MM.1S (cell line): Measurements from ENCODE around the gene UBP1.
"Not testable (repeated sequence)": the region's sequence is repeated elsewhere in the genome, so short reads cannot be mapped to it uniquely, and the experiment has no call there.

Experiments used
- DNase-seq: peaks from one replicate; pipeline ENCODE4 v3.0.0-alpha.2; 2015
- H2AFZ ChIP-seq: fragments of 300-600 bp; sonication (generic); 2 replicates; pipeline ENCODE4 v1.6.0; 2016; ENCODE audit warnings: antibody characterized with exemption, low read length
- H3F3A ChIP-seq: fragments of 300-600 bp; sonication (generic); 2 replicates; pipeline ENCODE4 v1.6.1; 2016; ENCODE audit warnings: mild to moderate bottlenecking, antibody characterized with exemption, low read length, moderate library complexity, mixed read lengths; ENCODE audit not compliant: insufficient read depth
- H3K27ac ChIP-seq: fragments of 300-600 bp; sonication (generic); 2 replicates; pipeline ENCODE4 v1.5.1; 2016; ENCODE audit warnings: mild to moderate bottlenecking, low read length
- H3K27me3 ChIP-seq: fragments of 300-600 bp; sonication (generic); replicated peaks from 2 replicates; pipeline ENCODE4 v1.6.0; 2016; ENCODE audit warnings: low read length; ENCODE audit not compliant: insufficient read depth
- H3K36me3 ChIP-seq: fragments of 300-600 bp; sonication (generic); replicated peaks from 2 replicates; pipeline ENCODE4 v1.6.1; 2016; ENCODE audit warnings: mild to moderate bottlenecking, low read length, mixed read lengths; ENCODE audit not compliant: insufficient read depth
- H3K4me1 ChIP-seq: fragments of 300-600 bp; sonication (generic); 2 replicates; pipeline ENCODE4 v1.6.1; 2016; ENCODE audit warnings: low read length, mixed read lengths
- H3K4me2 ChIP-seq: fragments of 300-600 bp; sonication (generic); 2 replicates; pipeline ENCODE4 v1.6.0; 2016; ENCODE audit warnings: low read depth, low read length
- H3K4me3 ChIP-seq: fragments of 300-600 bp; sonication (generic); 2 replicates; pipeline ENCODE4 v1.5.1; 2016; ENCODE audit warnings: low read length, mixed read lengths
- H3K79me2 ChIP-seq: fragments of 300-600 bp; sonication (generic); 2 replicates; pipeline ENCODE4 v1.6.1; 2016; ENCODE audit warnings: mixed run types, low read length, mixed read lengths
- H3K9ac ChIP-seq: fragments of 300-600 bp; sonication (generic); 2 replicates; pipeline ENCODE4 v1.6.1; 2016; ENCODE audit warnings: low read length, mixed read lengths
- H3K9me2 ChIP-seq: fragments of 300-600 bp; sonication (generic); replicated peaks from 2 replicates; pipeline ENCODE4 v1.6.1; 2016; ENCODE audit warnings: mild to moderate bottlenecking, low read length, mixed read lengths; ENCODE audit not compliant: insufficient read depth
- H3K9me3 ChIP-seq: fragments of 300-600 bp; sonication (generic); replicated peaks from 2 replicates; pipeline ENCODE4 v1.6.1; 2016; ENCODE audit warnings: mild to moderate bottlenecking, low read length, mixed read lengths; ENCODE audit not compliant: insufficient read depth
- H4K20me1 ChIP-seq: fragments of 300-600 bp; sonication (generic); 2 replicates; pipeline ENCODE4 v1.6.1; 2016; ENCODE audit warnings: mild to moderate bottlenecking, low read length, moderate library complexity, mixed read lengths; ENCODE audit not compliant: insufficient read depth
- CTCF ChIP-seq: fragments of 300-600 bp; sonication (generic); IDR thresholded peaks from 2 replicates; pipeline ENCODE4 v1.5.1; 2016; ENCODE audit warnings: antibody characterized with exemption, low read length, mixed read lengths
- EZH2 ChIP-seq: fragments of 300-600 bp; sonication (generic); optimal IDR thresholded peaks from 2 replicates; pipeline ENCODE3; 2017; ENCODE audit warnings: low read depth, mild to moderate bottlenecking, antibody characterized with exemption, low read length, mixed read lengths
- EZH2phosphoT487 ChIP-seq: fragments of 300-600 bp; sonication (generic); IDR thresholded peaks from 2 replicates; pipeline ENCODE4 v1.6.1; 2018; ENCODE audit warnings: antibody characterized with exemption, low read length

The UBP1 gene

GRCh38 chr3:33433843-33434242, 6.4 kb downstream of the UBP1 start:
- Histone ChIP-seq H3K36me3 (0 out of 2 replicates have a peak, but pooled peaks cover 3% of the 10 kb centered on the region), H3K79me2 (peaks cover 100% of the 10 kb centered on the region), H3F3A (peaks cover 17% of the 10 kb centered on the region; the same call in 1 of the 2 replicates), H3K9me2 (no peaks in the 10 kb centered on the region), H3K9ac (no peak overlapping the region), H4K20me1 (peaks cover 22% of the 10 kb centered on the region), H3K4me3 (no peak overlapping the region), H3K27me3 (no peaks in the 10 kb centered on the region), H2AFZ (no peak overlapping the region), H3K27ac (no peak overlapping the region), H3K9me3 (no peaks in the 10 kb centered on the region), H3K4me1 (peaks cover 34% of the 10 kb centered on the region), H3K4me2 (no peak overlapping the region)
- TF ChIP-seq EZH2phosphoT487 (no peak), CTCF (no peak), EZH2 (no peak)
- no peak for DNase-seq

GRCh38 chr3:33430571-33430970, 9.6 kb downstream of the UBP1 start:
- no peak overlapping the region for H3K9ac ChIP-seq
- H3K79me2 ChIP-seq: peaks cover 99% of the 10 kb centered on the region
- H3K36me3 ChIP-seq: 0 out of 2 replicates have a peak, but pooled peaks cover 3% of the 10 kb centered on the region
- peak overlapping the region; percentile 14; the same call in 1 of the 2 replicates for H3K4me2 ChIP-seq
- no peak overlapping the region for H3K4me3 ChIP-seq
- no peak overlapping the region for H3K27ac ChIP-seq
- peaks cover 21% of the 10 kb centered on the region for H4K20me1 ChIP-seq
- no peak for DNase-seq
- 0 out of 2 replicates have a peak, but pooled peaks cover 4% of the 10 kb centered on the region for H3F3A ChIP-seq
- H3K9me2 ChIP-seq: no peaks in the 10 kb centered on the region
- no peak overlapping the region for H2AFZ ChIP-seq
- H3K4me1 ChIP-seq: peaks cover 27% of the 10 kb centered on the region
- TF ChIP-seq EZH2 (no peak), CTCF (no peak), EZH2phosphoT487 (no peak)
- no peaks in the 10 kb centered on the region for H3K9me3 ChIP-seq
- no peaks in the 10 kb centered on the region for H3K27me3 ChIP-seq

GRCh38 chr3:33430061-33430460, 10.1 kb downstream of the UBP1 start:
- Histone ChIP-seq H3K4me3 (no peak overlapping the region), H3K9me3 (no peaks in the 10 kb centered on the region), H3K79me2 (peaks cover 99% of the 10 kb centered on the region), H3K9me2 (no peaks in the 10 kb centered on the region), H3F3A (0 out of 2 replicates have a peak, but pooled peaks cover 4% of the 10 kb centered on the region), H4K20me1 (peaks cover 18% of the 10 kb centered on the region; the same call in 1 of the 2 replicates), H3K4me2 (peak overlapping the region; percentile 14; the same call in 1 of the 2 replicates), H3K36me3 (0 out of 2 replicates have a peak, but pooled peaks cover under 1% of the 10 kb centered on the region), H3K27me3 (no peaks in the 10 kb centered on the region), H3K4me1 (peaks cover 27% of the 10 kb centered on the region), H2AFZ (no peak overlapping the region), H3K27ac (no peak overlapping the region; the same call in 1 of the 2 replicates), H3K9ac (no peak overlapping the region)
- DNase-seq: no peak
- TF ChIP-seq CTCF (no peak), EZH2phosphoT487 (no peak), EZH2 (no peak)

GRCh38 chr3:33429306-33429705, 10.9 kb downstream of the UBP1 start:
- Histone ChIP-seq H4K20me1 (peaks cover 18% of the 10 kb centered on the region; the same call in 1 of the 2 replicates), H3K79me2 (peaks cover 99% of the 10 kb centered on the region), H3K4me1 (peaks cover 27% of the 10 kb centered on the region)
- H3K9me3 ChIP-seq, H3F3A ChIP-seq, H2AFZ ChIP-seq, H3K27ac ChIP-seq, H3K36me3 ChIP-seq, H3K4me3 ChIP-seq, H3K9ac ChIP-seq, DNase-seq, H3K27me3 ChIP-seq, H3K4me2 ChIP-seq, H3K9me2 ChIP-seq: not testable (repeated sequence)
